GM23248 (cell line): ENCODE data around the gene HES2. TPM values are rescaled to one million over a fixed set of nuclear protein-coding genes. Genes with fewer than 3 reads are reported as not detected.
"Not testable (repeated sequence)": the region's sequence is repeated elsewhere in the genome, so short reads cannot be mapped to it uniquely, and the experiment has no call there.

Experiments
- DNase-seq: peaks from one replicate; pipeline ENCODE4 v3.0.0-alpha.2; 2015
- H2AFZ ChIP-seq: fragments of 200-600 bp; sonication (generic); 2 replicates; pipeline ENCODE4 v1.6.1; 2016; ENCODE audit warnings: antibody characterized with exemption
- H3F3A ChIP-seq: fragments of 200-600 bp; sonication (generic); 2 replicates; pipeline ENCODE4 v1.6.1; 2016; ENCODE audit warnings: mild to moderate bottlenecking, antibody characterized with exemption, mixed run types; ENCODE audit not compliant: insufficient read depth
- H3K27ac ChIP-seq: fragments of 200-600 bp; sonication (generic); 2 replicates; pipeline ENCODE4 v1.5.1; 2016; ENCODE audit warnings: mild to moderate bottlenecking
- H3K27me3 ChIP-seq: fragments of 200-600 bp; sonication (generic); replicated peaks from 2 replicates; pipeline ENCODE4 v1.6.1; 2016; ENCODE audit warnings: mild to moderate bottlenecking; ENCODE audit not compliant: insufficient read depth
- H3K36me3 ChIP-seq: fragments of 200-600 bp; sonication (generic); 2 replicates; pipeline ENCODE4 v1.6.1; 2016; ENCODE audit warnings: low read depth, mild to moderate bottlenecking
- H3K4me1 ChIP-seq: fragments of 200-600 bp; sonication (generic); 2 replicates; pipeline ENCODE4 v1.6.1; 2016; ENCODE audit warnings: mild to moderate bottlenecking; ENCODE audit not compliant: insufficient read depth
- H3K4me2 ChIP-seq: fragments of 200-600 bp; sonication (generic); one replicate; pipeline ENCODE4 v1.6.1; 2016; ENCODE audit warnings: mild to moderate bottlenecking; ENCODE audit not compliant: unreplicated experiment
- H3K4me3 ChIP-seq: fragments of 200-600 bp; sonication (generic); 2 replicates; pipeline ENCODE4 v1.5.1; 2016; ENCODE audit warnings: mild to moderate bottlenecking
- H3K79me2 ChIP-seq: fragments of 200-600 bp; sonication (generic); 2 replicates; pipeline ENCODE4 v1.6.1; 2016; ENCODE audit warnings: mild to moderate bottlenecking; ENCODE audit not compliant: insufficient read depth
- H3K9ac ChIP-seq: fragments of 200-600 bp; sonication (generic); 2 replicates; pipeline ENCODE4 v1.6.1; 2016; ENCODE audit warnings: mild to moderate bottlenecking
- H3K9me2 ChIP-seq: fragments of 200-600 bp; sonication (generic); 2 replicates; pipeline ENCODE4 v1.6.1; 2016; ENCODE audit warnings: mixed run types, mild to moderate bottlenecking, moderate library complexity; ENCODE audit not compliant: insufficient read depth
- H3K9me3 ChIP-seq: fragments of 200-600 bp; sonication (generic); one replicate; pipeline ENCODE4 v1.6.1; 2017; ENCODE audit warnings: low read depth
- H4K20me1 ChIP-seq: fragments of 200-600 bp; sonication (generic); 2 replicates; pipeline ENCODE4 v1.6.0; 2016; ENCODE audit not compliant: insufficient read depth
- EZH2 ChIP-seq: fragments of 200-600 bp; sonication (generic); IDR thresholded peaks from 2 replicates; pipeline ENCODE4 v1.6.1; 2018; ENCODE audit warnings: antibody characterized with exemption, mild to moderate bottlenecking; ENCODE audit not compliant: insufficient read depth, poor library complexity, severe bottlenecking
- EZH2phosphoT487 ChIP-seq: fragments of 200-600 bp; sonication (generic); IDR thresholded peaks from 2 replicates; pipeline ENCODE4 v1.6.1; 2018; ENCODE audit warnings: antibody characterized with exemption, moderate library complexity, mild to moderate bottlenecking, low read depth; ENCODE audit not compliant: insufficient read depth
- whole genome bisulfite sequencing, 2 experiments: methylation state at CpG; one replicate each; pipeline ENCODE4 v1.1.6; 2015 to 2017; ENCODE audit warnings: low lambda C conversion rate in 2 of 2, low coverage in 1 of 2; ENCODE audit errors: missing lambda C conversion rate in 2 of 2; 5-methylcytosine and 5-hydroxymethylcytosine counted together
- in situ Hi-C: fragments of 300-500 bp; cut with MboI; formaldehyde crosslinking; loops from 2 replicates; pipeline ENCODE4 v1.15.0; 2020
- polyA plus RNA-seq: library from polyadenylated mRNA; unstranded; fragments of >200 nt; fragmentation: Nextera tagmentation; extraction: Ambion mirVana; gene quantifications from 2 replicates; pipeline ENCODE4 v1.2.1, GENCODE V29; 2016
- total RNA-seq: library from RNA; depleted of rRNA; stranded (reverse); fragments of >200 nt; shearing (Covaris generic); gene quantifications from 2 replicates; pipeline ENCODE4 v1.2.3, GENCODE V29; 2014

The HES2 gene
- total and polyA plus RNA-seq, 2 experiments from 2014 or later: not detected

DNA sequence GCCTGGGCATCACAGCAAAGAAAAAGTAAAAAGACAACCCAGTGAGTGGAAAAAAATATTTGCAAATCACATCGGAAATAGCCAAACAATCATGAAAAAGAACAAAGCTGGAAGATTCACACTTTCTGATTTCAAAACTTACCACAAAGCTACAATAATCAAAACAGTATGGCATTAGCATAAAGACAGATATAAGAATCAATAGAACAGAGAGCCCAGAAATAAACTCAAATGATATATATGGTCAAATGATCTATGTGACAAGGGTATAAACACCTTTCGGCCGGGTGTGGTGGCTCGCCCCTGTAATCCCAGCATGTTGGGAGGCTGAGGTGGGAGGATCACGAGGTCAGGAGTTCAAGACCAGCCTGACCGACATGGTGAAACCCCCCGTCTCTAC is 39.7 kb downstream of the HES2 start:
- Histone ChIP-seq H3K4me1 (no peaks in the 10 kb centered on the region), H4K20me1 (no peaks in the 10 kb centered on the region), H3K9ac (no peak overlapping the region), H3K4me2 (no peak overlapping the region), H3K4me3 (no peak overlapping the region), H3K27ac (no peak overlapping the region), H3K79me2 (peaks cover 27% of the 10 kb centered on the region), H3K9me2 (no peaks in the 10 kb centered on the region), H3K27me3 (no peaks in the 10 kb centered on the region), H2AFZ (no peak overlapping the region), H3K36me3 (no peaks in the 10 kb centered on the region), H3F3A (no peaks in the 10 kb centered on the region), H3K9me3 (no peaks in the 10 kb centered on the region)
- 90% methylated on average over 7 of the region's 7 CpGs for WGBS, 2 experiments
- no peak for DNase-seq
- in situ Hi-C loops: no loop called here
- TF ChIP-seq EZH2 (no peak), EZH2phosphoT487 (no peak)

GRCh38 chr1:6378096-6378746 is 41.5 kb downstream of the HES2 start:
- no peak for DNase-seq
- Histone ChIP-seq H3K9me3 (no peaks in the 10 kb centered on the region), H4K20me1 (no peaks in the 10 kb centered on the region), H3F3A (no peaks in the 10 kb centered on the region), H3K9ac (no peak overlapping the region), H3K79me2 (peaks cover 35% of the 10 kb centered on the region), H3K27ac (no peak overlapping the region), H3K4me3 (no peak overlapping the region), H3K4me2 (no peak overlapping the region), H3K36me3 (no peaks in the 10 kb centered on the region), H3K27me3 (no peaks in the 10 kb centered on the region), H3K4me1 (no peaks in the 10 kb centered on the region), H2AFZ (no peak overlapping the region), H3K9me2 (no peaks in the 10 kb centered on the region)
- TF ChIP-seq EZH2phosphoT487 (no peak), EZH2 (no peak)
- in situ Hi-C loops: no loop called here
- WGBS, 2 experiments: 73 to 74% methylated on average over 7 to 12 of the region's 12 CpGs

DNA sequence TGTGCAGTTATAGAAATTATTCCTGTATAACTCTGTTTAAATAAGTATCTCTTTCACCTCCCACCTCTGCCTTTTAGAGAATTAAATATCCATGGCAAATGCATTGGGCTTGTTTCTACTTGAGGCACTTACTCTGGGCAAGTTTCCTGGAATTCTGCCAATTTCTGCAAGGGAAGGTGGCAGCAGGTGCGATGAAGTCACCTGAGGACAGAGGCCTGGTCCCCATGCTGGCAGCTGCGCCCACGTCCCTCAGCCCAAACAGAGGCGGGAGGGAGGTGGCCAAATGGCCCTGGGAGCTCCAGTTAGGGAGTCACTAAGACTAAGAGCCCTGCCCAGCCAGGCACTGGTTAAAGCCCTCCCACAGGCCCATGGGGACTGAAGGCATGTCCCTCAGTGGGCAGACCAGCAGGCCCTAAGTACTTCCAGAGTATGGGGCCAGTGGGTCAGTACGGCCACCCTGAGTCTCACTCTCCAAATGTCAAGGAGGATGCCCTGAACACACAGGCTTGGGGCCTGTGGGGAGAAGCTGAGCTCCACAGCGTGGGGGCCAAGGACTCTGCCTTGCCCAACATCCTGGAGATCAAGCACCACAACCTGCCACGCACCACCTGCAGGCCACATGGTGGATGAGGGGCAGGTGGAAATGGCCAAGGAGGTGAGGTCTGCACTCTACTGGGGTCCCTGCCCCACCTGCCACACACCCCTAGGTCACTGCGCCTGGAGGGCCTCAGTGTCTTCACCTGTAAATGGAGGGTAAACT is 45.6 kb downstream of the HES2 start:
- Histone ChIP-seq H3K36me3 (no peaks in the 10 kb centered on the region), H3K79me2 (peaks cover 10% of the 10 kb centered on the region), H3K4me3 (no peak overlapping the region), H3K9me2 (no peaks in the 10 kb centered on the region), H3K9me3 (no peaks in the 10 kb centered on the region), H3K9ac (no peak overlapping the region), H3K27me3 (no peaks in the 10 kb centered on the region), H4K20me1 (no peaks in the 10 kb centered on the region), H3K4me2 (no peak overlapping the region), H3K4me1 (no peaks in the 10 kb centered on the region), H2AFZ (no peak overlapping the region), H3F3A (no peaks in the 10 kb centered on the region), H3K27ac (no peak overlapping the region)
- no peak for DNase-seq
- WGBS, 2 experiments: 92% methylated on average over 8 of the region's 8 CpGs
- in situ Hi-C loops: no loop called here
- TF ChIP-seq EZH2phosphoT487: no peak
- no peak for TF ChIP-seq EZH2

GRCh38 chr1:6372236-6372635 is 47.5 kb downstream of the HES2 start:
- in situ Hi-C loops, H3K9ac ChIP-seq, H3K79me2 ChIP-seq, H3F3A ChIP-seq, H2AFZ ChIP-seq, H3K4me1 ChIP-seq, H3K9me3 ChIP-seq, H3K27ac ChIP-seq, H3K9me2 ChIP-seq, H3K4me3 ChIP-seq, DNase-seq, H4K20me1 ChIP-seq, H3K27me3 ChIP-seq, H3K36me3 ChIP-seq, H3K4me2 ChIP-seq: not testable (repeated sequence)
- 96% methylated on average over 7 of the region's 7 CpGs for WGBS, 2 experiments
